Colonic mucosa (tissue), 4 donors: ENCODE results near the gene PSMF1. TPM values are rescaled to one million over a fixed set of nuclear protein-coding genes. Genes with fewer than 3 reads are reported as not detected.

Source experiments
- DNase-seq: peaks from one replicate; pipeline ENCODE4 v3.0.0-alpha.2; 2020
- H3K27ac ChIP-seq: fragments of 200-600 bp; one replicate; pipeline ENCODE4 v1.8.0; 2021
- H3K27me3 ChIP-seq: fragments of 200-600 bp; one replicate; pipeline ENCODE4 v1.8.0; 2021
- H3K36me3 ChIP-seq: fragments of 200-600 bp; one replicate; pipeline ENCODE4 v1.8.0; 2021
- H3K4me1 ChIP-seq: fragments of 200-600 bp; one replicate; pipeline ENCODE4 v1.8.0; 2021; ENCODE audit warnings: mild to moderate bottlenecking
- H3K4me3 ChIP-seq: fragments of 200-600 bp; one replicate; pipeline ENCODE4 v1.8.0; 2021
- H3K9ac ChIP-seq, 2 donors: one replicate each; pipeline ENCODE4 v1.7.0; 2013; ENCODE audit warnings: control low read depth in 2 of 2, low read depth in 2 of 2, low read length in 2 of 2
- H3K9me3 ChIP-seq: fragments of 200-600 bp; one replicate; pipeline ENCODE4 v1.8.0; 2021
- CTCF ChIP-seq: fragments of 200-600 bp; IDR thresholded peaks from one replicate; pipeline ENCODE4 v1.8.0; 2022; ENCODE audit warnings: antibody characterized with exemption, mild to moderate bottlenecking
- intact Hi-C: fragments of 100-400 bp; cut with DNase I; formaldehyde crosslinking; loops from one replicate; pipeline ENCODE4 v1.14.1; 2022
- total RNA-seq, 2 donors: library from RNA; stranded (reverse); fragmentation: NEBNext Ultra II Directional in 1 of 2; extraction: Animal tissue kit (Norgen Biotek cat#: 25700) in 1 of 2; gene quantifications; one replicate each; pipeline ENCODE4 v1.2.1, GENCODE V29; 2021
- donor health status: healthy.
- donor health status: DM: no; HTN: no; CAD: no.
- donor health status: DM: no; HTN: no; CAD: no.

Gene PSMF1
- total RNA-seq, 2 donors from 2014 or later, result 138 to 163 TPM

- Histone ChIP-seq H3K4me1 (no peaks in the 10 kb centered on the region), H3K9ac (no peak overlapping the region), H3K27me3 (no peaks in the 10 kb centered on the region), H3K27ac (no peak overlapping the region), H3K36me3 (peaks cover 4% of the 10 kb centered on the region), H3K4me3 (no peak overlapping the region), H3K9me3 (no peaks in the 10 kb centered on the region)
- intact Hi-C loops, result no loop called here
- no peak for TF ChIP-seq CTCF
- no peak for DNase-seq
Observed at GRCh38 chr20:1154226-1154625, 35.8 kb downstream of the PSMF1 start.

GRCh38 chr20:1154691-1155090 is 36.3 kb downstream of the PSMF1 start:
- H3K4me3 ChIP-seq, result no peak overlapping the region
- H3K36me3 ChIP-seq, result peaks cover 4% of the 10 kb centered on the region
- intact Hi-C loops, result no loop called here
- H3K9me3 ChIP-seq, result no peaks in the 10 kb centered on the region
- no peak overlapping the region for H3K27ac ChIP-seq
- TF ChIP-seq CTCF, result no peak
- H3K27me3 ChIP-seq, result no peaks in the 10 kb centered on the region
- no peak for DNase-seq
- H3K9ac ChIP-seq, result no peak overlapping the region
- H3K4me1 ChIP-seq, result no peaks in the 10 kb centered on the region

GRCh38 chr20:1155342-1155741 is 36.9 kb downstream of the PSMF1 start:
- no peak for DNase-seq
- H3K9me3 ChIP-seq, result no peaks in the 10 kb centered on the region
- intact Hi-C loops, result no loop called here
- H3K9ac ChIP-seq, result no peak overlapping the region
- H3K36me3 ChIP-seq, result peaks cover 4% of the 10 kb centered on the region
- H3K4me3 ChIP-seq, result no peak overlapping the region
- no peak overlapping the region for H3K27ac ChIP-seq
- no peaks in the 10 kb centered on the region for H3K27me3 ChIP-seq
- H3K4me1 ChIP-seq, result no peaks in the 10 kb centered on the region
- no peak for TF ChIP-seq CTCF

- Histone ChIP-seq H3K9ac (no peak overlapping the region), H3K27me3 (no peaks in the 10 kb centered on the region), H3K4me3 (no peak overlapping the region), H3K4me1 (no peaks in the 10 kb centered on the region), H3K27ac (no peak overlapping the region), H3K36me3 (peaks cover 12% of the 10 kb centered on the region), H3K9me3 (no peaks in the 10 kb centered on the region)
- no peak for TF ChIP-seq CTCF
- intact Hi-C loops, result no loop called here
- no peak for DNase-seq
Observed at GRCh38 chr20:1160496-1160895, 42.1 kb downstream of the PSMF1 start.

GRCh38 chr20:1160991-1161390 is 42.6 kb downstream of the PSMF1 start:
- intact Hi-C loops, result no loop called here
- TF ChIP-seq CTCF, result no peak
- no peaks in the 10 kb centered on the region for H3K27me3 ChIP-seq
- peaks cover 14% of the 10 kb centered on the region for H3K36me3 ChIP-seq
- H3K27ac ChIP-seq, result no peak overlapping the region
- H3K4me3 ChIP-seq, result no peak overlapping the region
- H3K9me3 ChIP-seq, result no peaks in the 10 kb centered on the region
- H3K4me1 ChIP-seq, result no peaks in the 10 kb centered on the region
- no peak for DNase-seq
- no peak overlapping the region for H3K9ac ChIP-seq

- H3K9ac ChIP-seq, result no peak overlapping the region
- no peak overlapping the region for H3K4me3 ChIP-seq
- no peaks in the 10 kb centered on the region for H3K4me1 ChIP-seq
- H3K9me3 ChIP-seq, result no peaks in the 10 kb centered on the region
- no peak overlapping the region for H3K27ac ChIP-seq
- intact Hi-C loops, result no loop called here
- DNase-seq, result no peak
- H3K27me3 ChIP-seq, result no peaks in the 10 kb centered on the region
- H3K36me3 ChIP-seq, result peaks cover 14% of the 10 kb centered on the region
- TF ChIP-seq CTCF, result no peak
Observed at GRCh38 chr20:1163105-1163504, 44.7 kb downstream of the PSMF1 start.
